ENCODE measurements around the gene CAP1.
"Not testable (repeated sequence)": the region's sequence is repeated elsewhere in the genome, so short reads cannot be mapped to it uniquely, and the experiment has no call there.

CAP1 gene

GRCh38 chr1:40040511-40041465, at the start of gene CAP1:
Gene CAP1 (plus strand): TSS chr1:40040729. CDS start chr1:40059347, 18,618 bp downstream.
- peak; percentile 100 for DNase-seq (ENCODE audit: low read depth)

GRCh38 chr1:39992234-39992633, 48.3 kb upstream of the CAP1 start:
- DNase-seq (ENCODE audit: low read depth): no peak

GRCh38 chr1:39992888-39993287, 47.6 kb upstream of the CAP1 start:
- no peak for DNase-seq (ENCODE audit: low read depth)

GRCh38 chr1:39995973-39996393, 44.5 kb upstream of the CAP1 start:
- DNase-seq (ENCODE audit: low read depth): no peak

- no peak for DNase-seq (ENCODE audit: low read depth)
These were observed 44.0 kb upstream of the CAP1 start for GRCh38 chr1:39996396-39997004.

GRCh38 chr1:40001456-40001855, 39.1 kb upstream of the CAP1 start:
- no peak for DNase-seq (ENCODE audit: low read depth)

GRCh38 chr1:40003156-40004093, 37.1 kb upstream of the CAP1 start:
- no peak for DNase-seq (ENCODE audit: low read depth)

- DNase-seq (ENCODE audit: low read depth): no peak
These were observed 35.7 kb upstream of the CAP1 start for GRCh38 chr1:40004857-40005256.

GRCh38 chr1:40007481-40008034, 33.0 kb upstream of the CAP1 start:
- DNase-seq (ENCODE audit: low read depth): not testable (repeated sequence)

GRCh38 chr1:40011198-40011597, 29.3 kb upstream of the CAP1 start:
- no peak for DNase-seq (ENCODE audit: low read depth)

GRCh38 chr1:40014253-40014706, 26.2 kb upstream of the CAP1 start:
- no peak for DNase-seq (ENCODE audit: low read depth)

GRCh38 chr1:40014812-40015594, 25.5 kb upstream of the CAP1 start:
- no peak for DNase-seq (ENCODE audit: low read depth)

GRCh38 chr1:40017951-40018575, 22.5 kb upstream of the CAP1 start:
- DNase-seq (ENCODE audit: low read depth): no peak

- no peak for DNase-seq (ENCODE audit: low read depth)
These were observed 20.0 kb upstream of the CAP1 start for GRCh38 chr1:40020447-40021085.

GRCh38 chr1:40023379-40023944, 17.1 kb upstream of the CAP1 start:
- no peak for DNase-seq (ENCODE audit: low read depth)

GRCh38 chr1:40024671-40025070, 15.9 kb upstream of the CAP1 start:
- no peak for DNase-seq (ENCODE audit: low read depth)

- DNase-seq (ENCODE audit: low read depth): no peak
These were observed 12.9 kb upstream of the CAP1 start for GRCh38 chr1:40027647-40028046.

- DNase-seq (ENCODE audit: low read depth): no peak
These were observed 10.9 kb upstream of the CAP1 start for GRCh38 chr1:40029608-40030007.

- DNase-seq (ENCODE audit: low read depth): no peak
These were observed 9.9 kb upstream of the CAP1 start for GRCh38 chr1:40030528-40031135.

All from stimulated activated CD8-positive, alpha-beta memory T cell treated with anti-CD3 and anti-CD28 coated beads, Interleukin-4, amount 100 ng/mL, for 24 hours (primary cell).